Suprapubic skin (tissue), 3 donors: ENCODE measurements around the gene ULK1.

Source experiments
- CTCF ChIP-seq, 2 donors: fragments of 200-600 bp in 1 of 2; fragments of 450-650 bp in 1 of 2; sonication (generic) in 1 of 2; IDR thresholded peaks; one replicate each; pipeline ENCODE4 v1.5.1; 2016 to 2019; ENCODE audit warnings: antibody characterized with exemption in 2 of 2, mild to moderate bottlenecking in 1 of 2, moderate library complexity in 1 of 2
- EP300 ChIP-seq: sonication (generic); formaldehyde crosslinking; IDR thresholded peaks from one replicate; pipeline ENCODE4 v1.6.1; 2017; ENCODE audit warnings: antibody characterized with exemption
- POLR2A ChIP-seq, 2 donors: fragments of 450-650 bp; IDR thresholded peaks; one replicate each; pipeline ENCODE4 v1.6.1; 2017; ENCODE audit warnings: antibody characterized with exemption in 2 of 2, mild to moderate bottlenecking in 2 of 2, moderate library complexity in 2 of 2

GRCh38 chr12:131894981-131895639 is 688 bp downstream of the ULK1 start:
- no peak for TF ChIP-seq CTCF (IDR thresholded peaks at IDR 0.05)
- no peak for TF ChIP-seq POLR2A (IDR thresholded peaks at IDR 0.05)
- no peak for TF ChIP-seq EP300
